NCI-H1417 treated with DMSO at 0.1 percent for 48 hours (cell line): ENCODE data around the gene DBH.

Source experiments
- DNase-seq: peaks from one replicate; lab custom pipeline; 2025; lab: John Stamatoyannopoulos, UW

The DBH gene

DNA sequence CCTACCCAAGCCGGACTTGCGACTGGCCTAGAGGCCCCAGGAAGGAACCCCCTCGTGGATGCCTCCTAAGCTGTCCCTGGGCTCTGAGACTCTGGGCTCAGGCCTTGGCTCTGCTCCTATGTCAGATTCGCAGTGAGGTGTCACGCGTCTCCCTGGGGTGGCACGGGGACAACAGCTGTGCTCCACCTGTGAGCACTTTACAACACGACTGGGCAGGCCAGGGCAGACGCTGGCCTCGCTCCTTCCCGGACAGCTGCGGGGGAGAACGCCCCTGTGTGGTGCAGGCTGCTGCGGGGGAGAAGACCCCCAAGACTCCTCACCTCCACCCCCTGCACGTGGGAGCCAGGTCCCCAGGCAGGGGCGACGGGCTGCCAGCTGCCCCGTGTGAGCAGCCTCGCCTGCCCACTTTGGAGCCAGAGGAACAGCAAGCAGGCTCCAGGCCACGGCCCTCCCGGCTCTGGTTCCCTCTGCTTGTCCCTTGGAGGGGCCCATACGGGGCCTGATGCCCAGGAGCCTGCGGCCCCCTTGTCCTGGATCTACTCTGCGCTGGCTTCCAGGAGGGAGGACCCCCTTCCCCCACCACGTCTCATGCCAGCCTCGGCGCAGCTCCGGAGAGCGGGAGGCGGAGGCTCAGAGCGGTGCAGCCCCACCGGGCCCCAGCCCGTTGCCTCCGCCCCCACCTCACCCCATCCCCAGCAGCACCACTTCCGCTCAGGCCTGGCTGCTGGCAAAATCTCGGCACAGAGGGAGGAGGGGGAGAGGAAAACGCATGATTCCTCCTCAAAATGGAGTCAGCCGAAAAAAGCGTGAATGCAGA lies 66.0 kb downstream of the DBH start:
- peak; percentile 12 for DNase-seq

DNA sequence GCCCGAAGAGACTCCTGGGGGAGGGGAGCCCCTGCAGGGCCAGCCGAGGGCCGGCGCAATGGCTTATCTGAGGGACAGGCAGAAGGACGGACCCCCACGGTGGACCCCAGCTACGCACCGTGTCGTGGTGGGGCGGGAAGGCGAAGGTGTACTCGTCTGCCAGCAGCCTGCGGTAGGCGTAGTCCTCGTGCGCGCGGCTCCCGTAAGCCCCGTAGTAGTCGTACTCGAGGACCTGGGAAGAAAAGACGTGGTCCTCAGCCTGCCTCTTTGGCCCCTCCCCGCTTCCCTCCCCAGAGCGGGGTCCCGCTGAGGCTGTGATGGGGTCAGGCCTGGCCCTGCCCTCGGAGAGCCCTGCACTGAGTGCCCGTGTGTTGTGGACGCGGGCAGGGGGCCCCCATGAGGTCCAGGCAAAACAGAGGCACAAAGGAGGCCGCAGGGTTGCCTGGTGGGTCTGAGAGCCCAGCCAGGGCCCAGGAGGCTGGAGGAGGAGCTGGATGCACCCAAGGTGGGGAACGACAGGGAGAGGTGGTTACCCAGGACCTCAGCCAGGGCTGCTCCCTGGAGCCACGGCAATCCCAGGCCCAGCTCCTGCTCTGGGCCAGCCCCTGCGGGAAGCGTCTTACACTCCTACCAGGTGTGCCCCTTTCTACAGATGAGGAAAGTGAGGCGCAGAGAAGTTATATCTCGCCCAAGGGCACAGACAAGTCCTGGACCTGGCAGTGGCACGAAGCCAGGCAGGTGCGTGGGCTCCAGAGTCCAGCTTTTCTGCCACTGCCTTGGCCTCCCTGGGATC lies 66.8 kb downstream of the DBH start:
- peak; percentile 42 for DNase-seq

DNA sequence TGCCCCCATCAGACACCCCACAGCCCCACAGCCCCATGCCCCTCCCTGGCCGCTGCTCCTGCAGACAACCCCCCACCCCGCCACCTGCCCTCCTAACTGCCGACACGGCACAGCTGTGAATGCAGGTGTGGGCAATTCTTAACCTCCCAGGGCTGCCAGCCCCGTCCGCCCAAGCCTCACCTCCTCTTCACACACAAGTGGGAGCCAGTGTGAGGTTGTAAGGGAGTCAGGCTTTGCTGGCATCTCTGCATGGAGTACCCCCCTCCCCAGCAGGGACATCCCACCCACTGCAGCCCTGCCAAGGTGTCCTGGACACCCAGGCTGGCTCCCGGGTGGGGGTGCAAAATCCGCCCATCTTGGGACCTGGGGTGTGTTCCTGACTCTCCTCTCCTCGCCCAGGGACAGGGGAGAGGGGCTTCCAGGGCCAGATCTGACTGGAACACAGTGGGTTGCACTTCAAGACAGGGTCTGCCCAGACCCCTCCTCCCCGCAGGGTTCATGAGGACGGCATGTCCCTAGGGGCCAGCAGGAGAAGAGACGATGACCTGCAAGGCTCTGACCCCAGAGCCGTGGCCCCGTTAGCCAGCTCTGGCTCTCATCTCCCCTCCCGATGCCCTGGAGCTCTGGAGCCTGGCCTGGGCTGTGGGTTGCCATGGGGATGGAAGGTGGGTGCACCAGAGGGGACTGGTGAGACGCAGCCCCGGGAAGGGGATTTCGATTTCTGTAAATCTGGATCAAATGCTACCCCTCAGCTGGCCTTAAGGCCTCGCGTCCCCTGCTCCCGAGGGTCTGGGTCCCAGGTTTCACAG lies 67.6 kb downstream of the DBH start:
- DNase-seq, result no peak

DNA sequence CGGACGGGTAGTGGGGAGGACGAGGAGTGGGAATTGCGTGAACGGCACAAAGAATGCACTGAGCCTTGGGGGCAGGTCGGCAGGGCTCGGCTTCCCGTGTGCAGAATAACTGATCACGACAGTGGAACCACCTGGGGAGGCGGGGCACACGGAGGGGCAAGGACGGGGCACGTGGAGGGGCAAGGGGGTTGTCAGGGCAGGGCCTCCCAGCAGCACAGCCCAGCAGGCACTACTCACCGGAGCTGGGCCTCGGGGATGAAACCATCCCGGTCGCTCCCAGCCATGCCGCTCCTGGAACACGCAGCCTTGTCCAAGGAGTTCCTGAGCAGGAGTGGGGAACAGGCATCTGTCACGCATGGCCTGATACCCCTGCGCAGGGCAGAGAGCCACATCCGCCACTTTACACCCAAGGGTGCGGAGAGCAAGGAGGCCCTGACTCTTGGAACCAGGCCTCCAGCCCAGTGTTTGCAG lies 68.6 kb downstream of the DBH start:
- DNase-seq, result no peak

DNA sequence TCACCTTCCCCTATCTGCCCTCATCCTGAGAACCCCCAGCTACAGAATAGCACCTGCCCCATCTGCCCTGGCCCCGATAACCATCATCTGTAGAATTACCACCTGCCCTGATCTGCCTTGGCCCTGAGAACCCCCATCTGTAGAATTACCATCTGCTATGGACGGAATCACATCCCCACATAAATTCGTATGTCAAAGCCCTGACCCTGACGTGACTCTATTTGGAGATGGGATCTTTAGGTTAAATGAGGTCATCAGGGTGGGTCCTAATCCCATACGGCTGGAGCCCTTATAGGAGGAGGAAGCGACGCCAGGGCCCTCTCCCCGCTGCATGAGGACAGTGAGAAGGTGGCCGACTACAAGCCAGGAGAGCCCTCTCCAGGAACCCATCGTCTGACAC lies 69.4 kb downstream of the DBH start:
- DNase-seq, result no peak

DNA sequence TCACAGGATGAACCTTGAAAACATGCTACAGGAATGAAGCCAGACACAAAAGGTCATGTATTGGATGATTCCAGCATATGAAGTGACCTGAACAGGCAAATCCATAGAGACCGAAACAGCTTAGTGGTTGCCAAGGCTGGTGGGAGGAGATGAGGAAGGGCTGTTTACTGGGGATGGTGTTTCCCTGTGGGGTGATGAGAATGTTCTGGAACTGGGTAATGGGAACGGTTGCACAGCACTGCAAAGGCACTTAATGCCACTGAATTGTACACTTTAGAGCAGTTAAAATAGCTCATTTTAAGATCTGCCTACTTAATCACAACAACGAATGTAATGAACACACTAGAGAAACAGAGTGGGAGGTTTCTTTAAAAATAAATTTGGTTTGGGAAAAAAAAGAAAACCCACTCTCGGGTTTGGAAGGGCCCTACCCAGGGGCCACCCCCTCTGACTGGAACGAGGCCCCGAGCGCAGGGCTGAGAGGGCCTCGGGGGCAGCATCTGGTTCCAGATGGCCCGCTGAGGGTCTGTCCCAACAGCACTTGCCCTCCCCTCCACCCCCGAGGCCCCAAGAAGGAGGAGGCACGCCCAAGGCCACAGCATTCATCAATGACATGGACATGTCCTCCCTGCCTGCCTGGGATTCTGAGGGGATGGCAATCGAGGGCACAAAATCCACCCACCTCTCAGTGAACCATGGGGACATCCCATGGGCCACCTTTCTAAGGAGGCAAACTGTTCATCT lies 70.3 kb downstream of the DBH start:
- no peak for DNase-seq

DNA sequence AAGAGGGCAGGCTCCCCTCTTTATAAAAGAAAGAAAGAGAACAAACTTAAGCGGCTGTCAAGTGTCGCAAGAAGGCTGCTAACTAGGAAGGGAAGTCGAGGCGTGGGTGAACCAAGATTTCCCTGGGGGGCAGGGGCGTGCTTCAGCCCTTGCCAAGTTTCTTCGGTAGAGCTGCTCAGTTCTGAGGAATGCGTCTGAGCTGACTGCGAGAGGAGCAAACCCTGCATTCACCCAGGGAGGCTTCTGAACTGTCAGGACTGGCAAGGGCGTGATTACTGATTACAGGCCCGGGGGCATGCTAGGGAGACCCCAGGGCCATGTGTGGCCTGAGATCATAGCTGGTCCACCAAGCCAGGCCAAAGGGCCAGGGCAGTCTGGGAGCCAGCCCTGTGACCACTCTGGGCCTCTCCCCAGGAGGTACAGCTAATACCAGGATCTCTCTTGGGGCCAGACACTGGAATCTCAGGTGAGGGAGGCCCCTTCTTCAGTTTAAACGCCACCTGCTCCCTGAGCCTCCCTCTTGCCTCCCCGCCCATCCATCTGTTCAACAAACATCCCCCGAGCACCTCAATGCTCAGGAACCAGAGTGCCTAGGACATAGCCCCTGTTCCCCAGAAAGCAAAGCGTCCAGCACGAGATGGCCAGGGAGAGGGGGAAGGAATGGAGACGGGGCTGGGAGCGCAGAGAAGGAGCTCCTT lies 71.1 kb downstream of the DBH start:
- no peak for DNase-seq

DNA sequence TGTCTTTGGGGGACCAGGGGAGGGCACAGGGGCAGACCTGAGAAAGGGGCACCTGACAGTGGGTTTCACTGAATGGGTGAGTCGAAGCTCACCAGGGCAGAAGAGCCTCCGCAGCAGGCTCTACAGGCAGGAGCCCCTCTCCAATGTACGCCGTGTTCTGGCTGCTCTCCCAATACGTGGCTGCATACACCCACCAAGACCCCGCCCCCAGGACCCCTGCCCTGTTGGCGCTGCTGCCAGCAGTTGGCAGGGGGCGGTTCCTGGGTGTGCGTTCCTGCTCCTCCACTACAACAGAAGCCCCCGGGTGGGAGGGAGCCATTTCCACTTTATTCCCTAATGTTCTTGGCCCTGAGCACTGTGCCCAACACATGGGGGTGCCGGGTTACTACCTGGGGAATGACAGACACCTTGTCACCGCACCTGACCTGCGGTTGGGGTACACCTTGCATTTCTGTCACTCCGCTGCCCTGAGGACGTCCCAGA lies 71.6 kb downstream of the DBH start:
- no peak for DNase-seq

DNA sequence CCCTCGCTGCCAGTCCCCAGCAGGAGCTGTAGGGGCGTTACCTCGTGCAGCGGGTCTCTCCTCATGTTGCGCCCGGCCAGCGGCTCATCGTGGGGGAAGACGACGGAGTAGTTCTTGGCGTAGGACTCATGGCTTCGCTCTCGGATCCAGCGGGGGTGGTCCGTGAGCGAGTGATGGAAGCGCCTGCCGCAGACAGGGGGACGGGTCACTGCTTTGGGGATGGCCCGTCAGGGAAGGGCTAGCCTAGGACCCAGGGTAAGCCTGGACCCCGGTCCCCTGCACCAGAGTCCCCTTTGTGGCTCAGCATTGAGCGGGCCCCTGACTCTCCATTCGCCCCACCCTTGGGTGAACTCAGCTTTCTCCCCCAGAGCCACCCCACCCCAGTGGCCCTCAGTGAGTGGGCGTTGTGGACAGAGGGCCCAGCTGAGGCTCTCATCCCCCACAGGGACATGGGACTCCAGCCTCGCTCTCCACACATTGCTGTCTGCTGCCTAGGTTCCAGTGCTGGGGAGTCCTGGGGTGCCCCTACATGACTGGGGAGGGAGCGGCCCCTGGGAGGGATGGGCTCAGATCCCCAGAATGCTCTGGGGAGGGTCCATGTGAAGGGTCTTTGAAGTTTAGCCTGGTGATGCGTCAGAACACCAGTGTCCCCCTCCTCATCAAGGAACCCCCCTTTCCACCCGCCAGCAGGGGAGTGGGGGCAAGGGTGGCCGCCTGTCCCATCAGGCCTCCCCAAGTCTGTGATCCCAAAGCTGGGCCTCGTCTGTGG lies 72.3 kb downstream of the DBH start:
- DNase-seq, result no peak
